CD4-positive, alpha-beta T cell treated with Interleukin-10 for 1 hour (primary cell): ENCODE data around the gene MROH7.

Source experiments
- DNase-seq: peaks from one replicate; pipeline ENCODE4 v3.0.0-alpha.2; 2020

The MROH7 gene

GRCh38 chr1:54701066-54701465 is 59.5 kb downstream of the MROH7 start:
- no peak for DNase-seq

GRCh38 chr1:54701996-54702395 is 60.4 kb downstream of the MROH7 start:
- no peak for DNase-seq

- DNase-seq = no peak
Measured at GRCh38 chr1:54703471-54703870, 61.9 kb downstream of the MROH7 start.

- DNase-seq = no peak
Measured at GRCh38 chr1:54705153-54705552, 63.6 kb downstream of the MROH7 start.

- DNase-seq = no peak
Measured at GRCh38 chr1:54706419-54706818, 64.8 kb downstream of the MROH7 start.

- no peak for DNase-seq
Measured at GRCh38 chr1:54708385-54708784, 66.8 kb downstream of the MROH7 start.

GRCh38 chr1:54709547-54710292 is 68.1 kb downstream of the MROH7 start:
- no peak for DNase-seq

GRCh38 chr1:54710434-54710833 is 68.8 kb downstream of the MROH7 start:
- DNase-seq = no peak

GRCh38 chr1:54710841-54711240 is 69.3 kb downstream of the MROH7 start:
- DNase-seq = no peak

- no peak for DNase-seq
Measured at GRCh38 chr1:54711536-54711935, 70.0 kb downstream of the MROH7 start.

GRCh38 chr1:54714881-54715492 is 73.4 kb downstream of the MROH7 start:
- no peak for DNase-seq

GRCh38 chr1:54715493-54716298 is 74.1 kb downstream of the MROH7 start, which contains the start of gene TTC4:
TTC4 (plus strand) TSS chr1:54715861; CDS start chr1:54715909, 48 bp downstream.
- DNase-seq = peak; percentile 87

- no peak for DNase-seq
Measured at GRCh38 chr1:54716299-54717047, 74.9 kb downstream of the MROH7 start.

- DNase-seq = no peak
Measured at GRCh38 chr1:54721719-54722118, 80.1 kb downstream of the MROH7 start.

- DNase-seq = no peak
Measured at GRCh38 chr1:54723985-54724384, 82.4 kb downstream of the MROH7 start.

- no peak for DNase-seq
Measured at GRCh38 chr1:54724771-54725170, 83.2 kb downstream of the MROH7 start.

GRCh38 chr1:54728027-54728426 is 86.4 kb downstream of the MROH7 start:
- no peak for DNase-seq

- no peak for DNase-seq
Measured at GRCh38 chr1:54736685-54737084, 95.1 kb downstream of the MROH7 start.

GRCh38 chr1:54738244-54738643 is 96.7 kb downstream of the MROH7 start:
- DNase-seq = no peak

- DNase-seq = no peak
Measured at GRCh38 chr1:54741531-54741930, 99.9 kb downstream of the MROH7 start.

GRCh38 chr1:54742282-54742681 is 100.7 kb downstream of the MROH7 start:
- DNase-seq = no peak

- DNase-seq = no peak
Measured at GRCh38 chr1:54743416-54744226, 102.0 kb downstream of the MROH7 start.
